ENCODE measurements around the gene PLA2G10.

- no peak for TF ChIP-seq CTCF (IDR thresholded peaks at IDR 0.05)
- TF ChIP-seq RXRA (IDR thresholded peaks at IDR 0.05; ENCODE audit: borderline replicate concordance, low read depth): no peak
- no peak for TF ChIP-seq GABPA (IDR thresholded peaks at IDR 0.05; ENCODE audit: low read depth)
- no peak for TF ChIP-seq POLR2AphosphoS5 (IDR thresholded peaks at IDR 0.05; ENCODE audit: low read depth, low read length)
- TF ChIP-seq REST (IDR thresholded peaks at IDR 0.05; ENCODE audit: low read depth, low read length): no peak
- no peak for TF ChIP-seq TCF12 (IDR thresholded peaks at IDR 0.05)
- no peak for TF ChIP-seq YY1 (IDR thresholded peaks at IDR 0.05; ENCODE audit: low read depth)
- no peak for TF ChIP-seq FOXM1 (IDR thresholded peaks at IDR 0.05; ENCODE audit: low read depth)
- no peak for TF ChIP-seq EP300 (IDR thresholded peaks at IDR 0.05; ENCODE audit: borderline replicate concordance in 1 of 2, low read depth in 1 of 2, low read length in 1 of 2)
- TF ChIP-seq RFX5 (IDR thresholded peaks at IDR 0.05; ENCODE audit: low read length): no peak
- TF ChIP-seq PBX3 (IDR thresholded peaks at IDR 0.05): no peak
- TF ChIP-seq FOSL2 (IDR thresholded peaks at IDR 0.05; ENCODE audit: borderline replicate concordance, low read depth): no peak
- TF ChIP-seq USF1 (IDR thresholded peaks at IDR 0.05; ENCODE audit: borderline replicate concordance, low read depth): no peak
- no peak for TF ChIP-seq CHD2 (IDR thresholded peaks at IDR 0.05; ENCODE audit: low read length, partially characterized antibody)
Observed at GRCh38 chr16:14649816-14650215, 44.3 kb downstream of the PLA2G10 start.
